OCI-LY7 (cell line): ENCODE results near the gene KCNIP3. TPM values are rescaled to one million over a fixed set of nuclear protein-coding genes. Genes with fewer than 3 reads are reported as not detected.

ENCODE experiments used
- BruUV-seq: library from RNA; stranded (reverse); fragments of 400-500 nt; replicated peaks from 2 replicates; lab custom pipeline; 2021; lab: Mats Ljungman, UMichigan
- CTCF ChIA-PET: fragments of 300-600 bp; sonication (Branson Sonifier 250); formaldehyde crosslinking; loops from one replicate; lab custom pipeline; 2022; ENCODE audit warnings: antibody characterized with exemption; ENCODE audit not compliant: unreplicated experiment; lab: Charles Lee
- POLR2A ChIA-PET: fragments of 300-600 bp; sonication (Branson Sonifier 250); formaldehyde crosslinking; loops from one replicate; lab custom pipeline; 2022; ENCODE audit warnings: antibody characterized with exemption; lab: Charles Lee
- DNase-seq: peaks from one replicate; pipeline ENCODE4 v3.0.0-alpha.2; 2015; ENCODE audit warnings: low spot score
- H2AFZ ChIP-seq: fragments of 200-600 bp; sonication (generic), shearing (Covaris generic); 2 replicates; pipeline ENCODE4 v1.6.1; 2014; ENCODE audit warnings: mild to moderate bottlenecking, antibody characterized with exemption, low read length, moderate library complexity
- H3K27ac ChIP-seq: fragments of 200-600 bp; sonication (generic); 2 replicates; pipeline ENCODE4 v1.5.1; 2014; ENCODE audit warnings: mixed run types, low read depth, mild to moderate bottlenecking, moderate library complexity, low read length, inconsistent platforms; ENCODE audit not compliant: poor library complexity, severe bottlenecking
- H3K36me3 ChIP-seq: fragments of 200-600 bp; sonication (generic); 2 replicates; pipeline ENCODE4 v1.6.1; 2014; ENCODE audit warnings: mild to moderate bottlenecking, antibody characterized with exemption, low read length, moderate library complexity, mixed read lengths; ENCODE audit not compliant: insufficient read depth
- H3K4me1 ChIP-seq: fragments of 200-600 bp; sonication (generic); 2 replicates; pipeline ENCODE4 v1.5.1; 2014; ENCODE audit warnings: mild to moderate bottlenecking, low read length; ENCODE audit not compliant: insufficient read depth, poor library complexity, severe bottlenecking
- H3K4me2 ChIP-seq: fragments of 200-600 bp; sonication (generic); 2 replicates; pipeline ENCODE4 v1.6.1; 2014; ENCODE audit warnings: mild to moderate bottlenecking, low read length
- H3K4me3 ChIP-seq: fragments of 200-600 bp; sonication (generic); 2 replicates; pipeline ENCODE4 v1.5.1; 2014; ENCODE audit warnings: mild to moderate bottlenecking, low read depth, low read length; ENCODE audit not compliant: poor library complexity, severe bottlenecking
- H3K79me2 ChIP-seq: fragments of 200-600 bp; sonication (generic); 2 replicates; pipeline ENCODE4 v1.6.1; 2016; ENCODE audit warnings: low read depth, mild to moderate bottlenecking, low read length, moderate library complexity, mixed read lengths; ENCODE audit not compliant: insufficient read depth
- H3K9me2 ChIP-seq: fragments of 200-600 bp; sonication (generic); 2 replicates; pipeline ENCODE4 v1.6.1; 2016; ENCODE audit warnings: mild to moderate bottlenecking, low read length, mixed read lengths; ENCODE audit not compliant: insufficient read depth
- H3K9me3 ChIP-seq: fragments of 200-600 bp; sonication (generic); 2 replicates; pipeline ENCODE4 v1.6.1; 2014; ENCODE audit warnings: mild to moderate bottlenecking, mixed run types, low read length, mixed read lengths
- H4K20me1 ChIP-seq: fragments of 200-600 bp; sonication (generic); 2 replicates; pipeline ENCODE4 v1.6.1; 2014; ENCODE audit warnings: mild to moderate bottlenecking, antibody characterized with exemption, low read length, moderate library complexity, mixed read lengths; ENCODE audit not compliant: insufficient read depth
- EZH2phosphoT487 ChIP-seq: fragments of 200-600 bp; sonication (generic); IDR thresholded peaks from 2 replicates; pipeline ENCODE4 v1.6.1; 2018; ENCODE audit warnings: low read depth, borderline replicate concordance, mild to moderate bottlenecking, mixed run types, antibody characterized with exemption, low read length, moderate library complexity, mixed read lengths
- intact Hi-C: fragments of 100-400 bp; cut with micrococcal nuclease; formaldehyde crosslinking; loops from one replicate; pipeline ENCODE4 v1.10.0; 2022; ENCODE audit not compliant: unreplicated experiment
- total RNA-seq, 2 experiments: library from RNA; depleted of rRNA in 1 of 2; stranded (reverse); fragments of >200 nt in 1 of 2; shearing (Covaris generic) in 1 of 2; gene quantifications; 2 replicates each; pipeline ENCODE4 v1.2.3, GENCODE V29; 2014 to 2022
- TF ChIP-seq, protein P1 (sequence below): fragments of 200-600 bp; sonication (generic); conservative IDR thresholded peaks from 2 replicates; pipeline ENCODE4 v1.5.1; 2014; ENCODE audit warnings: mild to moderate bottlenecking, antibody characterized with exemption, low read length, moderate library complexity, mixed read lengths

KCNIP3 gene
- total RNA-seq, 2 experiments from 2014 or later = not detected

GRCh38 chr2:95270541-95271081 lies 26.5 kb upstream of the KCNIP3 start:
- no peak overlapping the region for H3K4me2 ChIP-seq
- no peaks in the 10 kb centered on the region for H3K9me3 ChIP-seq
- H3K27ac ChIP-seq = no peak overlapping the region
- H3K4me1 ChIP-seq = no peaks in the 10 kb centered on the region
- H3K79me2 ChIP-seq = no peaks in the 10 kb centered on the region
- H4K20me1 ChIP-seq = no peaks in the 10 kb centered on the region
- no peak for TF ChIP-seq EZH2phosphoT487
- TF ChIP-seq, protein P1, sequence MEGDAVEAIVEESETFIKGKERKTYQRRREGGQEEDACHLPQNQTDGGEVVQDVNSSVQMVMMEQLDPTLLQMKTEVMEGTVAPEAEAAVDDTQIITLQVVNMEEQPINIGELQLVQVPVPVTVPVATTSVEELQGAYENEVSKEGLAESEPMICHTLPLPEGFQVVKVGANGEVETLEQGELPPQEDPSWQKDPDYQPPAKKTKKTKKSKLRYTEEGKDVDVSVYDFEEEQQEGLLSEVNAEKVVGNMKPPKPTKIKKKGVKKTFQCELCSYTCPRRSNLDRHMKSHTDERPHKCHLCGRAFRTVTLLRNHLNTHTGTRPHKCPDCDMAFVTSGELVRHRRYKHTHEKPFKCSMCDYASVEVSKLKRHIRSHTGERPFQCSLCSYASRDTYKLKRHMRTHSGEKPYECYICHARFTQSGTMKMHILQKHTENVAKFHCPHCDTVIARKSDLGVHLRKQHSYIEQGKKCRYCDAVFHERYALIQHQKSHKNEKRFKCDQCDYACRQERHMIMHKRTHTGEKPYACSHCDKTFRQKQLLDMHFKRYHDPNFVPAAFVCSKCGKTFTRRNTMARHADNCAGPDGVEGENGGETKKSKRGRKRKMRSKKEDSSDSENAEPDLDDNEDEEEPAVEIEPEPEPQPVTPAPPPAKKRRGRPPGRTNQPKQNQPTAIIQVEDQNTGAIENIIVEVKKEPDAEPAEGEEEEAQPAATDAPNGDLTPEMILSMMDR = no peak
- H3K4me3 ChIP-seq = no peak overlapping the region
- no peaks in the 10 kb centered on the region for H3K36me3 ChIP-seq
- ChIA-PET POLR2A (no interaction called here), CTCF (no interaction called here)
- intact Hi-C loops = no loop called here
- H3K9me2 ChIP-seq = no peaks in the 10 kb centered on the region
- no peak overlapping the region for H2AFZ ChIP-seq
- BruUV-seq = no TSS peak
- no peak for DNase-seq

DNA sequence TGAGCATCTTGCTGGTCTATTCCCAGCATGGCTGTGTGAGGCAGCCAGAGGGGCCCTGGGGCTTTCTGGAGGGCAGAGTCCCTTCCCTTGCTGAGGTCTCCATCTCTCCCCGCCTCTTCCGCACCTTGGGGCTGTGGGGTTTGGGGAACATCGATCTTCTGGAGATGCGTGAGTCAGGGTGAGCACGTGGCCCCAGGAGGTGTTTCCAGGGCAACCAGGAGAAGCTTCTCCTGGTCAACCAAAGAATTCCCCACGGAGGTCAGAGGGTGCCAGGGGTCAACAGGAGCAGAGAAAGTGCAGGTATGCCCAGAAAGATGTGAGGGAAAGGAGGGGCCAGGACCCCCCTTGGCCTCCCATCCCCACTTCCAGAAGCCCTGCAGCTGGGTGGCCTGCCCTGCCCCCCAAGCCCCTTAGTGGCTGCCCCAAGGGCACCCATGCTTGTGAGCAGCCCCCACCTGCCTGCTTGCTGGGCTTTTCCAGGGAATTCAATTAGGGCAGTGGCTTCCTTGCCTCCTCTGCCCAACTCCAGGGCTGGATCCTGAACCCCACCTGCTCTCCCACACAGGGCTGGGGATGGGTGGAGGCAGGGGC lies 25.7 kb upstream of the KCNIP3 start:
- ChIA-PET POLR2A (no interaction called here), CTCF (no interaction called here)
- TF ChIP-seq, protein P1 = no peak
- no peak for TF ChIP-seq EZH2phosphoT487
- Histone ChIP-seq H3K36me3 (no peaks in the 10 kb centered on the region), H4K20me1 (no peaks in the 10 kb centered on the region), H3K9me2 (no peaks in the 10 kb centered on the region), H3K4me3 (no peak overlapping the region), H3K27ac (no peak overlapping the region), H3K4me1 (no peaks in the 10 kb centered on the region), H2AFZ (no peak overlapping the region), H3K4me2 (no peak overlapping the region), H3K9me3 (no peaks in the 10 kb centered on the region), H3K79me2 (no peaks in the 10 kb centered on the region)
- no TSS peak for BruUV-seq
- intact Hi-C loops = no loop called here
- DNase-seq = no peak

DNA sequence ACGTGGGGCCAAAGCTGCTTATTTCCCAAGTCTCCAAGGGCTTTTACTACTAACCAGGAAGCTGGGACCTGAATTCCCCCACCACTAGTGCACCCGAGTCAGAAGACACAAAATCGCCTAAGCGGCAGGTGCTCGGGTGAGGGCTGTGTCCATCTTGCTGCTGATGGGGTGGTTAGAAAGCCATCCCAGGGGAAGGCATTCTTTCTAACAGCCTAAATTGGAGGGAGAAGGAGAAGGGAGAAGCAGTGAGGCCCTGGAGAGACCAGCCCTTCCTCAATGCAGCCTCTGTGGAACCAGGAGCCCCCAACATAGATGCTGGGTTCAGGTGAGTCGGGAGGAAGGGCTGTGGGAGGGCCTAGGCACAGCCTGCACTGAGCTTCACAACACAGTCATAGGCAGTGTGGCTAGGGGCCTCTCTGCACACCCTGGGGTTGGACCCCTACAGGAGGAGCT lies 24.8 kb upstream of the KCNIP3 start:
- no peak overlapping the region for H3K27ac ChIP-seq
- H4K20me1 ChIP-seq = no peaks in the 10 kb centered on the region
- H3K9me2 ChIP-seq = no peaks in the 10 kb centered on the region
- intact Hi-C loops = no loop called here
- CTCF ChIA-PET = no interaction called here
- no peak overlapping the region for H3K4me3 ChIP-seq
- H2AFZ ChIP-seq = no peak overlapping the region
- H3K4me2 ChIP-seq = no peak overlapping the region
- H3K36me3 ChIP-seq = no peaks in the 10 kb centered on the region
- DNase-seq = no peak
- no peaks in the 10 kb centered on the region for H3K79me2 ChIP-seq
- TF ChIP-seq, protein P1 = no peak
- TF ChIP-seq EZH2phosphoT487 = no peak
- H3K4me1 ChIP-seq = no peaks in the 10 kb centered on the region
- no peaks in the 10 kb centered on the region for H3K9me3 ChIP-seq
- no TSS peak for BruUV-seq
- POLR2A ChIA-PET = no interaction called here
